Measurements from ENCODE around the gene HDHD3. TPM values are rescaled to one million over a fixed set of nuclear protein-coding genes. Genes with fewer than 3 reads are reported as not detected.
"Not testable (repeated sequence)": the region's sequence is repeated elsewhere in the genome, so short reads cannot be mapped to it uniquely, and the experiment has no call there.

Gene HDHD3
- total RNA-seq, 1 experiment from 2014 or later, result 39.5 TPM

DNA sequence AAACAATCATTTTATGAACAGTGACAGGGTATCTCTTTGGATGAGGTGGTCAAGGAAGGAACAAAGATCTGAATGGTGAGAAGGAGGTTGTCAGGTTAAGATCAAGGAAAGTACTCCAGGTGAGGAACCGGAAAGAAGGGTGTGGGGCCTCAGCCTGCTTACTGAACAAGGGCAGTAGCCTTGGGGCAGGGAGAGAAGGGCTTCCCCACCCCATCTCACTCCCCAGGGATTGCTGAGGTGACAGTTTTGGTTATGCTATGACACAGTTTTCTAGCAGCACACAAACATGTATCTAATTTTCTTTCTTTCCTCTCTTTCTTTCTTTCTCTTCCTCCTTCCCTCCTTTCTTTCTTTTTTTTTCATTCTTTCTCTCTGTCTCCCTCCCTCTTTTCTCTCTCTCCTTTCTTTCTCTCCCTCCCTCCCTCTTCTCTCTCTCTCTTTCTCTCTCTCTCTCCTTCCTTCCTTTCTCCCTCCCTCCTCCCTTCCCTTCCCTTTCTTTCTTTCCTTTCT, 4.1 kb upstream of the HDHD3 start:
- no TSS peak for BruUV-seq (replicated peaks)
- TF ChIP-seq, protein P1, sequence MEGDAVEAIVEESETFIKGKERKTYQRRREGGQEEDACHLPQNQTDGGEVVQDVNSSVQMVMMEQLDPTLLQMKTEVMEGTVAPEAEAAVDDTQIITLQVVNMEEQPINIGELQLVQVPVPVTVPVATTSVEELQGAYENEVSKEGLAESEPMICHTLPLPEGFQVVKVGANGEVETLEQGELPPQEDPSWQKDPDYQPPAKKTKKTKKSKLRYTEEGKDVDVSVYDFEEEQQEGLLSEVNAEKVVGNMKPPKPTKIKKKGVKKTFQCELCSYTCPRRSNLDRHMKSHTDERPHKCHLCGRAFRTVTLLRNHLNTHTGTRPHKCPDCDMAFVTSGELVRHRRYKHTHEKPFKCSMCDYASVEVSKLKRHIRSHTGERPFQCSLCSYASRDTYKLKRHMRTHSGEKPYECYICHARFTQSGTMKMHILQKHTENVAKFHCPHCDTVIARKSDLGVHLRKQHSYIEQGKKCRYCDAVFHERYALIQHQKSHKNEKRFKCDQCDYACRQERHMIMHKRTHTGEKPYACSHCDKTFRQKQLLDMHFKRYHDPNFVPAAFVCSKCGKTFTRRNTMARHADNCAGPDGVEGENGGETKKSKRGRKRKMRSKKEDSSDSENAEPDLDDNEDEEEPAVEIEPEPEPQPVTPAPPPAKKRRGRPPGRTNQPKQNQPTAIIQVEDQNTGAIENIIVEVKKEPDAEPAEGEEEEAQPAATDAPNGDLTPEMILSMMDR (conservative IDR thresholded peaks at IDR 0.05), result no peak
- no peak for TF ChIP-seq EZH2 (IDR thresholded peaks at IDR 0.05; ENCODE audit: low read depth)
- Histone ChIP-seq H2AFZ (peak overlapping the region; percentile 30; the same call in 1 of the 2 replicates), H3K27ac (peak overlapping the region; percentile 91), H3K27me3 (ENCODE audit: insufficient read depth, low read depth) (no peaks in the 10 kb centered on the region), H3K4me2 (peak overlapping the region; percentile 66), H3K9me3 (ENCODE audit: insufficient read depth, low read depth) (no peaks in the 10 kb centered on the region), H3K36me3 (ENCODE audit: low read depth) (no peaks in the 10 kb centered on the region), H3F3A (ENCODE audit: insufficient read depth, low read depth) (peaks cover 11% of the 10 kb centered on the region; the same call in 1 of the 2 replicates), H3K4me1 (replicated peaks; ENCODE audit: insufficient read depth) (peaks cover 33% of the 10 kb centered on the region), H3K79me2 (ENCODE audit: low read depth) (no peaks in the 10 kb centered on the region; the same call in 1 of the 2 replicates), H4K20me1 (ENCODE audit: insufficient read depth) (no peaks in the 10 kb centered on the region), H3K4me3 (no peak overlapping the region), H3K9me2 (ENCODE audit: insufficient read depth) (no peaks in the 10 kb centered on the region)
- CTCF ChIA-PET, result no interaction called here
- POLR2A ChIA-PET (ENCODE audit: unreplicated experiment), result no interaction called here
- peak; percentile 60 to 72 for DNase-seq
- intact Hi-C loops (cut with micrococcal nuclease; ENCODE audit: unreplicated experiment), result no loop called here

- CTCF ChIA-PET; H3K4me2 ChIP-seq; POLR2A ChIA-PET (ENCODE audit: unreplicated experiment); intact Hi-C loops (cut with micrococcal nuclease; ENCODE audit: unreplicated experiment); DNase-seq; H3K4me3 ChIP-seq; H3K36me3 ChIP-seq (ENCODE audit: low read depth); H4K20me1 ChIP-seq (ENCODE audit: insufficient read depth); H3K9me2 ChIP-seq (ENCODE audit: insufficient read depth); H3K27me3 ChIP-seq (ENCODE audit: insufficient read depth, low read depth); H3K27ac ChIP-seq; H3K9me3 ChIP-seq (ENCODE audit: insufficient read depth, low read depth); H2AFZ ChIP-seq; BruUV-seq (replicated peaks): not testable (repeated sequence)
- Histone ChIP-seq H3K79me2 (ENCODE audit: low read depth) (peaks cover 11% of the 10 kb centered on the region), H3K4me1 (replicated peaks; ENCODE audit: insufficient read depth) (peaks cover 37% of the 10 kb centered on the region), H3F3A (ENCODE audit: insufficient read depth, low read depth) (peaks cover 11% of the 10 kb centered on the region; the same call in 1 of the 2 replicates)
Measured at GRCh38 chr9:113379829-113380210, 3.0 kb upstream of the HDHD3 start.

- BruUV-seq (replicated peaks), result not testable (repeated sequence)
Measured at GRCh38 chr9:113379094-113379828, 2.5 kb upstream of the HDHD3 start.

More at GRCh38 chr9:113379094-113379828, 2.5 kb upstream of the HDHD3 start:
- H2AFZ ChIP-seq; H4K20me1 ChIP-seq (ENCODE audit: insufficient read depth); DNase-seq; H3K27me3 ChIP-seq (ENCODE audit: insufficient read depth, low read depth); POLR2A ChIA-PET (ENCODE audit: unreplicated experiment); H3K9me2 ChIP-seq (ENCODE audit: insufficient read depth); H3K4me3 ChIP-seq; intact Hi-C loops (cut with micrococcal nuclease; ENCODE audit: unreplicated experiment); CTCF ChIA-PET; H3K36me3 ChIP-seq (ENCODE audit: low read depth); H3K9me3 ChIP-seq (ENCODE audit: insufficient read depth, low read depth); H3K4me2 ChIP-seq; H3K27ac ChIP-seq: not testable (repeated sequence)
- peaks cover 11% of the 10 kb centered on the region; the same call in 1 of the 2 replicates for H3F3A ChIP-seq (ENCODE audit: insufficient read depth, low read depth)
- H3K79me2 ChIP-seq (ENCODE audit: low read depth), result peaks cover 12% of the 10 kb centered on the region
- H3K4me1 ChIP-seq (replicated peaks; ENCODE audit: insufficient read depth), result peaks cover 37% of the 10 kb centered on the region
